Stimulated activated CD8-positive, alpha-beta memory T cell treated with anti-CD3 and anti-CD28 coated beads, Interleukin-2, amount 100 ng/mL, for 48 hours (primary cell): ENCODE results near the gene CCDC77.
A peak's percentile ranks its signal among the peaks of the same experiment; 100 is the strongest.

Source experiments
- DNase-seq, 2 donors: peaks; one replicate each; pipeline ENCODE4 v3.0.0-alpha.2; 2020; ENCODE audit warnings: low read depth in 2 of 2

The CCDC77 gene

DNA sequence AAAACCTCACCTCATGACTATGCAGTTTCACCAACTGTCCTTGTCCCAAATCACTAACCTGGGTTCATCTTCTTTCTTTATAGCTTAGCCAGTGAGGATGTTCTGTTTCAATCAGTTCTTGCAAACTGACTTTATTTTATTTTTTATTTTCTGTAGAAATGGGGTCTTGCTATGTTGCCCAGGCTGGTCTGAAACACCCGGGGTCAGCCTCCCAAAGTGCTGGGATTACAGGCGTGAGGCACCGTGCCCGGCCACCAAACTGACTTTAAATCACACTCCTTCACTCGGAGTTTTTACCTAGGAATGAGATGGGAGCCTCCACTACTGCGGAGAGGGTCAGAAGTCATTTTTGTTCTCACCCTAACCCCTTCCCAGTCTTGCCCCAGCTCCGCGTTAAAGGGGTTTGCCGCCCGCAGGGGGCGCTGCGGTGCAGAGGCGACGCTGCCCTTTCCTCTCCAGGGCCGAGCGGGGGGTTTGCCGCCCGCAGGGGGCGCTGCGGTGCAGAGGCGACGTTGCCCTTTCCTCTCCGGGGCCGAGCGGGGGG lies 51.3 kb downstream of the CCDC77 start:
- peak; percentile 65 to 80 for DNase-seq

DNA sequence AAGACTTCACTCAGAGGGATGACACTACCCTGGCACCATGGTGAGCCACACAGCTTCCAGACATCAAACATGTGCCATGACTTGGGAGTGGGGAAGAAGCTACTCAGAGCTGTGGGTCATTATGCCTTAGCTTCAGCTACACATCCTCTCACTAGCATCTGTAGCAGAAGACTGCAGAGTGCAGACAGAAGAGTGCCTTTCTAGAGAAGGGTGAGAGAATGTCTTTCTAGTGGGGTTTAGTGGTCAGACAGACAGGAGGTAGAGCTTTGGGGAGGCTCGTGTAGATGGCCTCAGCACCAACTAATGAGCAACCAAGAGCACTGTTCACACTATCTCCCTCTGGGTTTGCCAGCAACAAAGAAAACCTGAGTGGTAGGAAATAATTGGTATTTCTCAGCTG lies 53.4 kb downstream of the CCDC77 start:
- no peak for DNase-seq

DNA sequence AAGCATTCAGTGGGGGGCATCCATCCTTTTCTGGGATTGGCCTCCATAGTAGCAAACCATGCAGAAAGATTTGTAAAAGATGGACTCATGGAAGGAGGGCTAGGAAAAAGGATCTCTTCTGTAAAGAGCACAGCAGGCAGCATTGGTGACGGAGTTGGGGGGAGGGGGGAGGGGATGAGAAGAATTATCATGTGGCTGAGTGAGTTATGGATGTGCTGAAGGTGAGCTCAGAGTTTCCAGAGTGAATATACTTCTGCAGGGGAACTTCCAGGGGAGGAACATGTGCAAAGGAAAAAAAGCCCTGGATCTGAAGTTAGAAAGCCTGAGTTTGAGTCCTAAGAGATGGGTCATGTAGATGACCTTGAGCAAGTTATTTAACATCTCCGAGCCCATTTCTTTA lies 54.4 kb downstream of the CCDC77 start:
- no peak for DNase-seq

DNA sequence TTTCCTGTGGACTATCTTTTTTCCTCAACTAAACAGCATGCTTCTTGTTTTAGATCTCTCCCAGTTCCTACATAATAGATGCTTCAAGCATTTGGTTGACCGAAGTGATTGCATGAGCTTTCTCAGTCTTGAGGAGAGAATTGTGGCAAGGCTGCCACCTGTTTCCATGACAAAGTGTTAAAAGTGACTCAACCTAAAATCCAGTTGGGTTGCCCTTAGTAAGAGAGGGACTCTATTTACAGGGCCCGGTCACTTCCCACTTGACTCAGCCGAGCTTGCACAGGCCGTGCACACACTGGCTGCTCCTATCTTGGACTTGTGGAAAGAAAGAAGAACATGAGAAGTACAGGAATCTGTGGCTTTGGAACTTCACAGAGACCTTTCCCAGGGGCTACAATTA lies 56.2 kb downstream of the CCDC77 start:
- no peak for DNase-seq

GRCh38 chr12:459050-459429 lies 57.6 kb downstream of the CCDC77 start:
- DNase-seq = no peak

DNA sequence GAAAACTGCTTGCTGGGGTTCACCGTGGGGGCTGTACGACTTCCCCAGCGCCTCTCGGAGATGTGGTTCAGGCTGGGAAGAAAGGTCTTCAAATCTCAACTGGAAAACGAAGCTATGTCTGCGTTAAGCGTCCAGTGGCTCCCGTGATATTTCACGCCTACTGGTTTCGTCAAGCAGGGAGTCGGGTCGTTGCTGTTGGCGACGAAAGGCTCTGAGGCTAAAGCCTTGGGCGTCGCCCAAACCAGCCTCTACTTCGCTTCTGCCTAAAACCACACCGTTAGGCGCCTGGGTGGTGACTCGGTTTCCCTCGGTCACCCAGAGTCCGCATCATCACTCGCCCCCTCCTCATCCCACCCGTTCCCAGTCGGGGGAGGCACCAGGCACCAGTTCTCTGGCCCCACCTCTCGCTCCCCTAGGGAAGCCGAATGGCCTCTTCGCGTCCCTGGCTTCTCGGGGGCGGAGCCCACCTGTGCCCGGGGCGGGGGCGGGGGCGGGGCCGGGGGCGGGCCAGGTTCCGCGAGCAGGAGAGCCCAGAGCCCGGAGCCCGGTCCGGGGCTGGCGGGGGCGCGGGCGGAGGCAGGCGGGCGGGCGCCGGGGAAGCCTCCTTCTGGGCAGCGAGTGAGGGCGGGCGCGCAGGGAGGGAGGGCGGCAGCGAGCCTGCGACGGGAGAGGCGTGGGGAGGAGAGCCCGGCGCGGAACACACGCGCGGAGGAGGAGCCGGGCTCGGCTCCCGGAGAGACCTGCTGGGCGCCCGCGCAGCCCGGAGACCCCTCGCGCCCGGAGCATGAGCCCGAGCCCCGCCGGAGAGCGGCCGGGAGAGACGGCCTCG lies 58.2 kb downstream of the CCDC77 start, which contains the start of gene B4GALNT3:
TSS of gene B4GALNT3 (plus strand) at position 510 of the 829 bp plus-strand sequence. CDS start 438 bp downstream, outside the sequence.
- DNase-seq = no peak

DNA sequence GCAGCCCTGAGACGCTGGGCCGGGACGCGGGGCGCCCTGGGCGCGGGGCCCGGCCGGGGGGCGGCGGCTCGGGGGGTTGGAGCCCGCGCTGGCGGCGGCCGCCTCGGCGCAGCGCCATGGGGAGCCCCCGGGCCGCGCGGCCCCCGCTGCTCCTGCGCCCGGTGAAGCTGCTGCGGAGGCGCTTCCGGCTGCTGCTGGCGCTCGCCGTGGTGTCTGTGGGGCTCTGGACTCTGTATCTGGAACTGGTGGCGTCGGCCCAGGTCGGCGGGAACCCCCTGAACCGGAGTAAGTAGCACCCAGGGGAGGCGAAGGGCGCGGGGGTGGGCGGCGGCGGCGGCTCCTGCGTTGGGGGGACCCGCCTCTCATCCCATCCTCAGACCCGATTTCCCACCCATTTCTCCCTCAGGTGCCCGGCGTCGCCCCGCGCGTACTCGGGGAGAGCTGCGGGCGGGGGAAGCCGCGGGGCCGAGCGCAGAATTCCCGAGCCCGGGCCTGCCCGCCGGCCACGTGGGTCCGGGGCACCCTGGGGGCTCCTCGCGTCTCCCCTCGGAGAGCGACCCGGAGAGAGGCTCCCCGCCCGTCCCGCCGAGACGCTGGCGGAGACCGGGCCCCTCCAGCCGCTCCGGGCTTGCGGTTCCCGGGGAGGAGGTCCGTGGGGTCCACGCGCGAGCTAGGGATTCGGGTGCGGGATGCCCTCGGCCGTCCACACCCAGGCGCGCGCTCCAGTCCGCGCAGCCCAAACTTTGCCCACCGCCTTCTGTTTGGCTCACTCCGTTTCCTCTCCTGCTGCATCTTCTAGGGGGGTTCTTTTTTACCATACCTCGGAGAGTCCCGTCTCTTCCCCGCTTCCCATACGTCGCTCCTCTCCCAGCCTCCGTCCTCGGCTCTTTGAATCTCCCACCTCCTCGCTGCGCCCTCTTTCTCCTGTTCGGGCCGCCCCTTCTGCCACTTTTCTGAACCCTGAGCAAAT lies 59.1 kb downstream of the CCDC77 start:
- DNase-seq = no peak

- DNase-seq = no peak
These were observed 60.0 kb downstream of the CCDC77 start for GRCh38 chr12:461425-461824.

DNA sequence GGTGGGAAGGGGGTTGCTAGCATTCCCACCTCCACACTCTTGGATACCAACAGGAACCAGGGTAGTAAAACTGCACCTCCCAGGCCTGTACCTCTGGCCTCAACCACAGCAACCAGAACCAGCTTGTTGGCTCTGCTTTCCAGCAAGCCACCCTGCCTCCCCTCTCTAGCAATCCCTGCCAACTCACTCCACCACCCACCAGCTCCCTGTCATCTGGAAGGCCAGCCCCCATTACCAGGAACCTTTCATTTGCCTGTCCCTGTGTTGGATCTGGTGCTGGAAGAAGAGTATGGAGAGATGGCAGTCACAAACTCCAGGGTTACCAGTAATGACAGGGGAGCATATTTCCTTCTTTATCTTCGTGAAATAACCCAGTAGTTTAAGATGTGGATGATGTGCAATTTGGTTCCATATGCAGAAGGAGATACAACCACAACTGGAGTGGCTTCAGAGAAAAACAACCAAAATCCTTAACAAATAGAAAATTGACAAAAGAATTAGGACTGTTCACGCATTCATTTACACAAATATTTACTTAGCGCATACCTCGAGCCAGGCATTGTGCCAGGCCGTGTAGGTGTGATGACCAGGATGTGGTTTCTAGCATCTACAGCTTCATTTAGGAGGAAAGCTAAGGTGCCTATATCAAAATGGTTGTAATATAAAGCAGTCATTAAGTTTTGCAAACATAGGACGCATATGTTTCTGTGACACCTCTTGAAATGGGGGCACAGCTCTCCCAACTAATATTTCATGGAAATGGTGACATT lies 61.7 kb downstream of the CCDC77 start:
- DNase-seq = no peak

DNA sequence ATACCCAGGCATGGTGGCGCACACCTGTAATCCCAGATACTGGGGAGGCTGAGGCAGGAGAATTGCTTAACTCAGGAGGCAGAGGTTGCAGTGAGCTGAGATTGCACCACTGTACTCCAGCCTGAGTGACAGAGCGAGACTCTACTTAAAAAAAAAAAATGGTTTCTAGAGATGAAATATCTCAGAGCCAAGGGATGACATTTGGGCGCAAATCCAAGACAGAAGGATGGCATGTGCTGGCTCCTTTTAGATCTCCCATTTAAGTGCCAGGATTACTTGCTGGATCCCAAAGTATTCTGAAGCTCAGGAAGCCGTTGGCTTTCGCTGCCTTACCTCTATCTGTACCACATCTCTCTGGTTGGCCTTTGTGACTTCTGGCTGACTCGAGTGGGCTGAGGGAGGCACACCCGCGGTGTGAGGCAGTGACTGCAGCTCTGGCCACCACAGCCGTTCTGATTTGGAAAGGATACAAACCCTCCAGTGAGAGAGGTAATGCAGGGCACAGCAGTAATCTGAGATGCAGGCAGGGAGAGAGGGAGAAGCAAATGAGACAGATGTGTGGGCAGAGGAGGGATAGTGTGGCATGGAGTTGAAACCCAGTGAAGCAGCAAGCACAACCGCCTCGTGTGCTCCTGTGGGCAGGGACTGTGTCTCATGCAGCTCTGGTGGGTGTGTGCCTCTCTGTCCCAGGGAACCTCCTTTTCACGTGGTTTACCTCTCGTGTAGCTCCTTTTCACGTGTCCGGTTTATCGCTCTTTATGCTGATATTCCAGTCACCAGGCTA lies 63.2 kb downstream of the CCDC77 start:
- DNase-seq = no peak

DNA sequence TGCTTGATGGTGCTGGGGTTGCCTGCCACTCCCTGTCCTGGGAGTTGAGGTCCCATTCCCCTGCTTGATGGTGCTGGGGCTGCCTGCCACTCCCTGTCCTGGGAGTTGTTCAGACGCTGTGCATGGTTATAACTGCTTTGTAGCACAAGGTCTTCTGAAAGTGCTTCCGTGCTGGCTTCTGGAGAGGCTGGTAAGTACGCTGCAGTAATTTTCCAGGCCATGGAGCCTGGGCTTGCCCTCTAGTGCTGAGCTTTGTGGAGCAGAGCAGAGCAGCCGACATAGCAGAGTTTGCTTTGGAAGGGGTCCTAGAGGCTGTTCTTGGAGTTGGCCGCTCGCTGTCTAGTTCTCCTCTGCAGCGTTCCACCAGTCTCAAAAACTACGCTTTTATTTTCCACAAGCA lies 64.6 kb downstream of the CCDC77 start:
- DNase-seq = no peak

DNA sequence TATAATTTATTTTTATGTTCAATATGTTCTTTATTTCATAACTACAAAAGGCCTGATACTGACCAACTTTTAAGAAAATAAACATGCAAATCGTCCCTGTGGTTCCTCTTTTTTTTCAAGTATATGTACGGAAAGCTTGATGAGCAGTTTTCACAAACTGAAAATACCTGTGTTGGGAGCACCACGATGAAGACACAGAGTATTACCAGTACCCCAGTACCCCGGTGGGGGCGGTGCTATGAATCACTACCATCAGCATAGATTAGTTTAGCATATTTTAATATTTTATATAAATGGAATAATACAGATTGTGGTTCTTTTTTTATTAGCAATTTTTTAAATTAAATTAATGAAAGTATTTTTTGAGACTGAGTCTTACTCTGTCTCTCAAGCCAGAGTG lies 65.3 kb downstream of the CCDC77 start:
- no peak for DNase-seq

DNA sequence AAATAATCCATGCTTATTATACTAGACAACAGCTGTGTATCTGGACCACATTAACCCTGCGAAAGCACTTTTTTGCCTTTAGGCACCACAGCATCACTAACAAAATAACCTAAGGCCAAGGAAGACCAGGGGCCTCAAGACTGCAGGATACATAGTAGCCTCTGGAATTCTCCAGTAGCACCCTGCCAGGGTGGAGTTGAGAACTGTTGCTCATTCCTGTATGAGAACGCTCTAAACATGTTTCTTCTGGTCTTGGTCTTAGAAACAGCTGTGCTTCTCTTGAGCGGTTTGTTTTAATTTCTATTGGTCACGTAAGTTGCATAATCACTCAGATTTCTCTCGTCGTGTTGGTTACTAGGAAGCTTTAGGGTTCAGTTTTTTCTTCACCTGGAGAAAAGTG lies 66.1 kb downstream of the CCDC77 start:
- no peak for DNase-seq

DNA sequence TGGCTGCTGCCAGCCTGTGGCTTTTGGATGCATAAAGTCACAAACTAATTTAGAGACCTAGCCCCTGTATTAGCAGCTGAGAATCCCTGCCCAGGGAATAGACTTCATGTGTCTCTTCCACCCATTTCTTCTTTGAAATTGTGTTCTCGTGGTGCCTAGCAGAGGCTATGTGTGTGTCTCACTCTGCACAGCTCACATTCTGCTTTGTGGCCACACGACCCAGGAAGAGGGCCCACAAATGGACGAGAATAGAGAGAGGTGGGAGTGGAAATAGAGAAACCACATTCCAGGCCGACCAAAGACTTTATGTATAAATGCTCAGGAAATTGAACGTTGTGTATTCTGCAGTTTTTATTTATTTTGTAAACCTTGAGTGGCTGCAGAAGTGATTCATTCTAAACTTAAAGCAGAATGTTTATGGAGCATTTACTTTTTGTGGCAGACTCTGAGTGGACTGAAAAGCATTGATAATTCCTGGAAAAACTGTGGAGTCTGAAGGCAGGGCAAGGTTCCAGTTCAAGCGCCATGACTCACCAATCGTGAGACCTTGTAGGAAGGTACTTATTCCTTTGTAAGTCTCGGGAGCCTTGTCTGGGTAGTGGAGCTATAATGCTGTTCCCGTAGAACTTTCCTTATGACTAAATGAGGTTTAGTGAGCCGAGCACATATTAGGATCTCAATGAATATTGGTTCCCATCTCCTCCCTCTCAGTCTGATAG lies 67.4 kb downstream of the CCDC77 start:
- DNase-seq = no peak

GRCh38 chr12:470133-470532 lies 68.7 kb downstream of the CCDC77 start:
- DNase-seq = no peak

GRCh38 chr12:473198-473597 lies 71.8 kb downstream of the CCDC77 start:
- no peak for DNase-seq

DNA sequence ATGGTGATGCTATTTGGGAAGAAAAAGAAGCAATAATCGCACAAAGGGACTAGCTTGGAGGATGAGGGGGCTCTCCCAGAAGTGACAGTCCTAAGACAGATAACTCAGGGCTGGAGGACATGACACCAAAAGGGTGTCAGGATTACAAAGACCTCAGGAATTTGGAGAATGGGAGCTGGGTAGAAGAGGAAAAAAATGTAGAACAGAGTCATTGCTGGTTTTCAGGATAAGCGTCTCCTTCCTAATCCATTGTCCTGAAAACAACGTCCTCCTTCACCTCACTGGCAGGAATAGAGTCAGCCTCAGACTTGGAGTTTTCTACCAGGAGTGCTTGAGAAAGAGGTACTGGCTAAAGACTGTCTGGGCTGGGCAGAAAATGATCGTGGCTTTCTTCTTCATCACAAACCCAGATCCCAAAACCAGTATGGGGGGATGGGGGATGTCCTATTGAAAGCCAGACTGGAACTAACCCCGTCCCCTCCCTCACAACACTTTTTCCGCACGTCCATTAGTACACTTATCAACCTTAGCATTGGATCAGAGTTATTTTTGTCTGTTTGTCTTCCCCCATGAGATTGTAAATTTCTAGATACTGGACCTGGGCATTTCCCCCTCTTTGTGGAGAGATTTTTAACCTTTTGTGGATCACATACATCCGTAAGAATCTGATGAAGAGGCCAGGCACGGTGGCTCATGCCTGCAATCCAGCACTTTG lies 72.6 kb downstream of the CCDC77 start:
- DNase-seq = no peak

GRCh38 chr12:475286-475685 lies 73.8 kb downstream of the CCDC77 start:
- DNase-seq = no peak

- no peak for DNase-seq
These were observed 77.7 kb downstream of the CCDC77 start for GRCh38 chr12:479161-479560.
